Neural progenitor cell (in vitro differentiated cells): ENCODE measurements around the gene IFT88. TPM values are rescaled to one million over a fixed set of nuclear protein-coding genes. Genes with fewer than 3 reads are reported as not detected.

ENCODE experiments used
- DNase-seq: peaks from one replicate; pipeline ENCODE4 v3.0.0-alpha.2; 2016; ENCODE audit warnings: low spot score
- H2AFZ ChIP-seq: fragments of 200-600 bp; sonication (generic); replicated peaks from 2 replicates; pipeline ENCODE4 v1.6.1; 2016; ENCODE audit warnings: antibody characterized with exemption
- H3F3A ChIP-seq: fragments of 200-600 bp; sonication (generic); 2 replicates; pipeline ENCODE4 v1.6.1; 2016; ENCODE audit warnings: antibody characterized with exemption, low read depth
- H3K27ac ChIP-seq: fragments of 200-600 bp; sonication (generic); 2 replicates; pipeline ENCODE4 v1.5.1; 2016; ENCODE audit warnings: mild to moderate bottlenecking
- H3K27me3 ChIP-seq: fragments of 200-600 bp; sonication (generic); 2 replicates; pipeline ENCODE4 v1.6.1; 2016; ENCODE audit warnings: mild to moderate bottlenecking, moderate library complexity
- H3K36me3 ChIP-seq: fragments of 200-600 bp; sonication (generic); 2 replicates; pipeline ENCODE4 v1.5.1; 2016
- H3K4me1 ChIP-seq: fragments of 200-600 bp; sonication (generic); 2 replicates; pipeline ENCODE4 v1.6.1; 2016; ENCODE audit warnings: mixed run types
- H3K4me2 ChIP-seq: fragments of 200-600 bp; sonication (generic); 2 replicates; pipeline ENCODE4 v1.6.1; 2016
- H3K4me3 ChIP-seq: fragments of 200-600 bp; sonication (generic); 2 replicates; pipeline ENCODE4 v1.5.1; 2016
- H3K79me2 ChIP-seq: fragments of 200-600 bp; sonication (generic); 2 replicates; pipeline ENCODE4 v1.6.1; 2016; ENCODE audit warnings: low read depth
- H3K9ac ChIP-seq: fragments of 200-600 bp; sonication (generic); 2 replicates; pipeline ENCODE4 v1.6.1; 2016
- H3K9me3 ChIP-seq: fragments of 200-600 bp; sonication (generic); 2 replicates; pipeline ENCODE4 v1.5.1; 2016; ENCODE audit warnings: low read depth
- H4K20me1 ChIP-seq: fragments of 200-600 bp; sonication (generic); 2 replicates; pipeline ENCODE4 v1.6.1; 2016; ENCODE audit warnings: low read depth
- H3K27ac Mint-ChIP-seq: 3 replicates; pipeline ENCODE4 v1.8.0; 2021; ENCODE audit warnings: mixed read lengths
- H3K27me3 Mint-ChIP-seq: 2 replicates; pipeline ENCODE4 v1.8.0; 2022; ENCODE audit warnings: low read depth, mild to moderate bottlenecking, inconsistent platforms, moderate library complexity, mixed read lengths; ENCODE audit not compliant: insufficient read depth
- H3K36me3 Mint-ChIP-seq: 3 replicates; pipeline ENCODE4 v1.8.0; 2021; ENCODE audit warnings: mixed read lengths
- H3K4me1 Mint-ChIP-seq: 3 replicates; pipeline ENCODE4 v1.8.0; 2021; ENCODE audit warnings: mixed read lengths
- H3K4me3 Mint-ChIP-seq: 3 replicates; pipeline ENCODE4 v1.8.0; 2021; ENCODE audit warnings: mild to moderate bottlenecking, moderate library complexity, mixed read lengths
- H3K9me3 Mint-ChIP-seq: 3 replicates; pipeline ENCODE4 v1.8.0; 2020; ENCODE audit warnings: mixed read lengths
- EZH2 ChIP-seq: fragments of 200-600 bp; sonication (generic); IDR thresholded peaks from 2 replicates; pipeline ENCODE4 v1.6.1; 2017; ENCODE audit warnings: antibody characterized with exemption, mild to moderate bottlenecking, moderate library complexity
- EZH2phosphoT487 ChIP-seq: fragments of 200-600 bp; sonication (generic); IDR thresholded peaks from 2 replicates; pipeline ENCODE4 v1.6.1; 2017; ENCODE audit warnings: antibody characterized with exemption
- total RNA-seq: library from RNA; depleted of rRNA; stranded (reverse); fragments of >200 nt; gene quantifications from 2 replicates; pipeline ENCODE4 v1.2.3, GENCODE V29; 2015; ENCODE audit warnings: low replicate concordance
- TF ChIP-seq, protein P1 (sequence below): fragments of 200-600 bp; sonication (generic); IDR thresholded peaks from 2 replicates; pipeline ENCODE4 v1.5.1; 2017; ENCODE audit warnings: antibody characterized with exemption, mild to moderate bottlenecking

The IFT88 gene
- total RNA-seq, 1 donor from 2014 or later = 18.4 TPM

DNA sequence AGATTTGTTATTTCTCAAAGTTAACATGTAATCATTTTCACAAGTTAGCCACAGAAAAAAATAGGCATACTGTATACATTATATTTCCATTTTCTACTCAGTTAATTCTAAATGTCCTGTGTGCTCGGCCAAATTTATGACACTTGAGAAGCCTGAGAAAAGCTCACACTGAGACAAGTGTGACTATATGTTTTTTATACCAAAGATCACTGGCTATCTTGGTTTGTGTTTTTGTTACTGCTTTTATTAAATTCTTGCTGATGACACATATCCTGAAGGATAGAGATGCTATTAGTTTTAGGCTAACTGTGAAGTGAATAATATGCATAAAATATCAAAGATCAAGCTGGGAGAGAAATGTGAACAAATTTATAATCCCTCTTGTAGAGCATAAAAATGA is 87.2 kb downstream of the IFT88 start:
- peaks cover 6% of the 10 kb centered on the region for H3K36me3 ChIP-seq
- Mint-ChIP-seq H3K27ac (no peak overlapping the region), H3K4me3 (no peak overlapping the region), H3K27me3 (no peaks in the 10 kb centered on the region), H3K4me1 (peaks cover 2% of the 10 kb centered on the region), H3K36me3 (peaks cover 5% of the 10 kb centered on the region), H3K9me3 (no peaks in the 10 kb centered on the region)
- H3K4me1 ChIP-seq = no peaks in the 10 kb centered on the region
- no peak overlapping the region for H3K27ac ChIP-seq
- no peak overlapping the region for H3K4me2 ChIP-seq
- no peaks in the 10 kb centered on the region for H4K20me1 ChIP-seq
- TF ChIP-seq, protein P1, sequence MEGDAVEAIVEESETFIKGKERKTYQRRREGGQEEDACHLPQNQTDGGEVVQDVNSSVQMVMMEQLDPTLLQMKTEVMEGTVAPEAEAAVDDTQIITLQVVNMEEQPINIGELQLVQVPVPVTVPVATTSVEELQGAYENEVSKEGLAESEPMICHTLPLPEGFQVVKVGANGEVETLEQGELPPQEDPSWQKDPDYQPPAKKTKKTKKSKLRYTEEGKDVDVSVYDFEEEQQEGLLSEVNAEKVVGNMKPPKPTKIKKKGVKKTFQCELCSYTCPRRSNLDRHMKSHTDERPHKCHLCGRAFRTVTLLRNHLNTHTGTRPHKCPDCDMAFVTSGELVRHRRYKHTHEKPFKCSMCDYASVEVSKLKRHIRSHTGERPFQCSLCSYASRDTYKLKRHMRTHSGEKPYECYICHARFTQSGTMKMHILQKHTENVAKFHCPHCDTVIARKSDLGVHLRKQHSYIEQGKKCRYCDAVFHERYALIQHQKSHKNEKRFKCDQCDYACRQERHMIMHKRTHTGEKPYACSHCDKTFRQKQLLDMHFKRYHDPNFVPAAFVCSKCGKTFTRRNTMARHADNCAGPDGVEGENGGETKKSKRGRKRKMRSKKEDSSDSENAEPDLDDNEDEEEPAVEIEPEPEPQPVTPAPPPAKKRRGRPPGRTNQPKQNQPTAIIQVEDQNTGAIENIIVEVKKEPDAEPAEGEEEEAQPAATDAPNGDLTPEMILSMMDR = no peak
- TF ChIP-seq EZH2 (no peak), EZH2phosphoT487 (no peak)
- H3F3A ChIP-seq = no peaks in the 10 kb centered on the region
- no peak for DNase-seq
- no peak overlapping the region for H3K9ac ChIP-seq
- no peaks in the 10 kb centered on the region for H3K9me3 ChIP-seq
- H3K4me3 ChIP-seq = no peak overlapping the region
- H3K27me3 ChIP-seq = no peaks in the 10 kb centered on the region
- H2AFZ ChIP-seq = no peak overlapping the region
- no peaks in the 10 kb centered on the region for H3K79me2 ChIP-seq

DNA sequence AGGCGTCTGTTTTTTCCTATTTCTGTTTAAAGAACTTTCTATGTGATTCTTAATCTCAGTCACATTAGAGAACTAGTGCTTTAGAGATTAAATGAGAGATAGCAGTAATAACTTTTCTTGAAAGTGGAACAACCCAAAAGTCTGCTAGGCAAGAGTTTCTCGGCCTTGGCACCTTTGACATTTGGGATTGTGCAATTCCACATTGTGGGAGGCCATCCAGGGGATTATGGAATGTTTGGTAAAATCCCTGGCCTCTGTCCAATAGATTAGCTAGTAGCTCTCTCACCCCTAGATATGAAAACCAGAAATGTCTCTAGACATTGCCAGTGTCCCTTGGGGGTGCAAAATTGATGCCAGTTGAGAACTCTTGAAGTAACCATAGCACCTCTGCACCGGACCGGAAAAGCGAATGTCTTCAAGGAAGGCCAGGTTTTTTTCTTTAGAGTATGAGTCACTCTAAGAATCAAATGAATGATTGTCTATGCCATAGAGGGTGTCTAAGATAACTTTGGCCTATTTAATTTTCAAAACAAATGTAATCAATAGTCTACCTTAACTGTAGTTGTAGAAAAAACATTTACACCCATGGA is 91.6 kb downstream of the IFT88 start:
- H3K4me3 ChIP-seq = no peak overlapping the region
- no peak for TF ChIP-seq EZH2
- TF ChIP-seq EZH2phosphoT487 = no peak
- TF ChIP-seq, protein P1 = no peak
- H3K4me2 ChIP-seq = no peak overlapping the region
- no peaks in the 10 kb centered on the region for H3K4me1 ChIP-seq
- no peaks in the 10 kb centered on the region for H3K79me2 ChIP-seq
- H2AFZ ChIP-seq = no peak overlapping the region
- H3F3A ChIP-seq = no peaks in the 10 kb centered on the region
- Mint-ChIP-seq H3K36me3 (peaks cover 8% of the 10 kb centered on the region), H3K9me3 (no peaks in the 10 kb centered on the region), H3K4me1 (no peaks in the 10 kb centered on the region), H3K4me3 (no peak overlapping the region), H3K27me3 (peaks cover 2% of the 10 kb centered on the region), H3K27ac (no peak overlapping the region)
- H3K9me3 ChIP-seq = no peaks in the 10 kb centered on the region
- H3K27me3 ChIP-seq = no peaks in the 10 kb centered on the region
- no peak for DNase-seq
- H4K20me1 ChIP-seq = no peaks in the 10 kb centered on the region
- no peak overlapping the region for H3K27ac ChIP-seq
- H3K36me3 ChIP-seq = peaks cover 4% of the 10 kb centered on the region
- H3K9ac ChIP-seq = no peak overlapping the region

DNA sequence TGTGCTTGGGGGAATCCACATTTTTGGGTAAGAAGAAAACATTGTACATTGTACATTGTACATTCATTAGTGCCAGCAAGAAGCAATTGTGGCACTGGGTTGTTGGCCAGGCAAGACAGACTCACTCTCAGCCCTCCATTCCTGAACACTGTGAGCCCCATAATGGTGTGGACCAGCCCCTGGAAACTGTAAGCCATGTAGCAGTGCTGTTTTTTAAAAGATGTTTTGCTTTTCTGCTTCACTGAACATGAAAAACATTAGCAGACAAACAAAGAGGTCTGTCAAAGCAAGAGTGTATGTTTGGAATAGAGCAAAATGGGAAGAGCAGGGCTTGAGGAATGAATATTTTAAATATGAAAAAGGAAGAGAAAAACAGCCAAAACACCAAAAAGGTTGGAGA is 97.4 kb downstream of the IFT88 start:
- Histone ChIP-seq H3K4me3 (no peak overlapping the region), H3F3A (no peaks in the 10 kb centered on the region), H2AFZ (no peak overlapping the region), H3K27ac (no peak overlapping the region), H3K27me3 (no peaks in the 10 kb centered on the region), H3K9me3 (no peaks in the 10 kb centered on the region), H3K9ac (no peak overlapping the region), H3K4me1 (peaks cover 9% of the 10 kb centered on the region), H3K36me3 (no peaks in the 10 kb centered on the region), H3K4me2 (no peak overlapping the region), H3K79me2 (no peaks in the 10 kb centered on the region), H4K20me1 (no peaks in the 10 kb centered on the region)
- H3K9me3 Mint-ChIP-seq = no peaks in the 10 kb centered on the region
- no peak for DNase-seq
- TF ChIP-seq, protein P1 = no peak
- no peak for TF ChIP-seq EZH2
- peaks cover 11% of the 10 kb centered on the region for H3K36me3 Mint-ChIP-seq
- peaks cover 4% of the 10 kb centered on the region for H3K4me1 Mint-ChIP-seq
- peaks cover 2% of the 10 kb centered on the region for H3K27me3 Mint-ChIP-seq
- no peak overlapping the region for H3K4me3 Mint-ChIP-seq
- no peak overlapping the region for H3K27ac Mint-ChIP-seq
